HG03139 (cell line): Measurements from ENCODE around the gene TSSK2.
A peak's percentile ranks its signal among the peaks of the same experiment; 100 is the strongest.

Experiments
- ATAC-seq: cut with Tn5 transposase; IDR thresholded peaks from one replicate; pipeline ENCODE4 v1.9.1; 2021; ENCODE audit not compliant: unreplicated experiment

The TSSK2 gene

GRCh38 chr22:19106886-19107729, 24.0 kb upstream of the TSSK2 start:
- ATAC-seq = no peak

GRCh38 chr22:19107730-19108074, 23.4 kb upstream of the TSSK2 start:
- ATAC-seq = no peak

DNA sequence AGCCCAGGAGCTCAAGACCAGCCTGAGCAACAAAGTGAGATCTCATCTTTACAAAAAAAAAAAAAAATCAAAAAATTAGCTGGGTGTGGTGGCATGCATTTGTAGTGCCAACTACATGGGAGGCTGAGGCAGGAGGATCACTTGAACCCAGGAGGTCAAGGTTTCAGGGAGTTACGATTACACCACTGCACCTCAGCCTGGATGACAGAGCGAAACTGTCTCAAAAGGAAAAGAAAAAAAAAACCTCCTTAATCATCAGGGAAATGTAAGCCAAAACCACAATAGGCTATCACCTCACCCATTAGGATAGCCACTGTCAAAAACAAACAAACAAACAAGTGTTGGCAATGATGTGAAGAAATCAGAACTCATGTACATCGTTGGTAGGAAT, 22.3 kb upstream of the TSSK2 start:
- no peak for ATAC-seq

DNA sequence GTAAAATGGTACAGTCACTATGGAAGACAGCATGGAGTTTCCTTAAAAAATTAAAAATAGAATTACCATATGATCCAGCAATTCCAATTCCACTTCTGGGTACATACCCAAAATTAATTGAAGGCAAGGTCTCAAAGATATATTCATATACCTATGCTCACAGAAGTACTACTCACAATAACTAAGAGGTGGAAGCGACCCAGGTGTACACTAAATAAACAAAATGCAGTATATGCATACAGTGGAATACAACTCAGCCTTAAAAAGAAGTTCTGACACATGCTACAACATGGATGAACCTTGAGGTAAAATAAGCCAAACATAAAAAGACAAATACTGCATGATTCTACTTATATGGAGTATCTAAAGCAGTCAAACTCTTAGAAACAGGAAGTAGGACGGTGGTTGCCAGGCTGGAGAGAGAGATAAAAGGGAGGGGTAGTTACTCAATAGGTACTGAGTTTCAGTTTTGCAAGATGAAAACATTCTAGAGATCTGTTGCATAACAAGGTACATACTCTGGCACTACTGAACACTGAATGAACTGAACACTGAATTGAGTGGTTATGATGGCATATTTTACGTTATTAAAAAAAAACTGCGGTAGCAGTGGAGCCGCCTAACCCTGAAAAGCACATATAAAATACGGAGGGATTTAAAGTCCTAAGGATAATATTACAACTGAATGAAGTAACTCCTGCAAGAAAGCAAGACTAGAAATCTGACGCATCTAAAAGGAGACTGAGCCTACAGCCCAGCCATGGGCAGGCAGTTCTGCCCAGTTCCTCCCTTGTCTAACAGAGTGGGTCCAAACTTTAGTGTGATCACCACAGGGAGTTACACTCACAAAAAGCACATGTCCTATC, 21.7 kb upstream of the TSSK2 start:
- ATAC-seq = peak; percentile 84

DNA sequence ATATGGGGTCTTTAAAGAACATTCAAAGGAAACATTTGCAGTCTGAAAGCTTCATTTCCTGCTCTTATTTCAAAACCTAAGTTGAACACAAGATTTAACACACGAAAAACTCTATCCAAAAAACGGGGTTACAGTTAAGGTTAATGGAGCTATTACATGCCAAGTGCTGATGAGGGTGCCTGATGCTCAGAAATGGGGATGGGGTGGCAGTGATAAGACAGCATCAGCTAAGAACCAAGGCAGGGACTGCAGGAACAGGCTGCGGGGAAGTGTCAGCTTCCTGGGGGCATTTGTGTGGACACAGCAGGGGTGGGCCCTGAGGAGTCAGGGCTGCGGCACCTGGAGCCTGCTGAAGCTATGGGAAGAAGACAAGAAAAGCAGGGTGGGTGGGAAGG, 21.0 kb upstream of the TSSK2 start:
- no peak for ATAC-seq

DNA sequence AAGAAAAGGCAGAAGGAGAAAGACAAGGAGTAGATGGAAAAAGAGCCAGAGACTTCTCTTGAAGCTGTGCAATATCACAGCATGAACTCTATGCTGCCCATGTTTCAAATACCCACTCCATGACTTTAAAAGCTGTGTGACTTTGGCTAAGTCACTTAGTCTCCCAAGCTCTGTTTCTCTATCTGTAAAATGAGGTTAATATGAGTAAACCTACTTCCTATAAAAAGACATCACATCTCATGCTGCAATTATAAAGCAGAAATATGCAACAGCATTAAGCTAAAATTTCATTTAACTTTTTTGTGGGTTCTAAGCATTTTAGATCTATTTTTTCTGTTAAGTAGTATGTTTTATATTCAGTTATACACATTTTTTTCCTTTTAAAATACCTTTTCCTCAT, 20.5 kb upstream of the TSSK2 start:
- no peak for ATAC-seq

DNA sequence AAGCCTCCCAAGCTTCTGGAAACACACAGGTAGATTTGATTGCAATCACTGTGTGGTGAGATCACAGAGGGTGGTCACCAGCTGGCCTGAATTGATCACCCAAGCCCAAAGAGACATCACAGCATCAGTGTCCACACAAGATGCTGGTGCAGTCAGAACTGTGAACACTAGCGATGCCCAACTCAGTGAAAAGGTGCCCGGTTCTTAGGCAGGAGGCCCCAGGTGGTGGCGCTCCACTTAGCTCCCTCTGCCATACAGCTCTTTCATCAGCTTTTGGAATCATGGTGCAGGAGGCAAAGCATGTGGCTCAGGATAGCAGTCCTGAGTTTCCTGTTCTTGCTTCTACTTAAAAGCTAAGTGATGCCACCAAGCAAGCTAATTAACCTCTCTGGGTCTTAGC, 20.0 kb upstream of the TSSK2 start:
- ATAC-seq = no peak

DNA sequence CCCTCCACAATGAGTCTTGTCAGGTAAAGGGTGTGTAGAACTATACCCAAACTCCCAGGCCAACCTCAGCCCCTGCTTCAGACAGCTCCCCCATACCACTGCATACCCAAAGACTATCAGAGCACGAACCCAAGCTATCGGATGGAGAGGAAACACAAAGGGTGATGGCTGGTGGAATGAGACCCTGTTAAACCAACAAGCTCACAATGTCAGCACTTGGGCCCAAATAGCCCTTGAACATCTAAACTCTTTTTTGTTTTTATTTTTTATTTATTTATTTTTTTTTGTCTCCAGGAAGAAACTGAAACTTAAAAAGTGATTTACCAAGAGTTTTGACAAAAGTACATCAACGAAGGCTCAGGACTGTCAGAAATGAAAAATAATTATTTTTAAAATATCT, 19.5 kb upstream of the TSSK2 start:
- no peak for ATAC-seq

GRCh38 chr22:19113429-19113828, 17.7 kb upstream of the TSSK2 start:
- no peak for ATAC-seq

- no peak for ATAC-seq
Measured at GRCh38 chr22:19114984-19115552, 16.0 kb upstream of the TSSK2 start.

- ATAC-seq = no peak
Measured at GRCh38 chr22:19115628-19116027, 15.5 kb upstream of the TSSK2 start.

DNA sequence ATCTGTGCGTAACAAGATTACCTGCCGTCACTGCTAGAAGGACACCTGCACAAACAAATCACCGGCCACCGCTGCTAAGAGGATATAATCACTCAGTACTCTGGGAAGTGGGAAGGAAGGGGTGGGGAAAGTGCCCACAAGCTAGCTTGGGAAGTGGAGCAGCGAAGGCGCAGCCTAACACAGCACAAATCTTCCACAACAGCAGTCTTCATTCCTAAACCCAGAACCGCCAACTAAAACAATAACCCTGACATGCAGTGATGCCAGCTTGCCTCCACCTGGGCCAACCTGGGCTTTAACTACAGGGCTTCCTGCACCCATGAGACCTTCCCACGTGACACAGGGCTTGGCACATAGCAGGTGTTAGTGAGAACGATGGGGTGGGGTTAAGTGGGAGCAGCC, 14.0 kb upstream of the TSSK2 start:
- ATAC-seq = no peak

DNA sequence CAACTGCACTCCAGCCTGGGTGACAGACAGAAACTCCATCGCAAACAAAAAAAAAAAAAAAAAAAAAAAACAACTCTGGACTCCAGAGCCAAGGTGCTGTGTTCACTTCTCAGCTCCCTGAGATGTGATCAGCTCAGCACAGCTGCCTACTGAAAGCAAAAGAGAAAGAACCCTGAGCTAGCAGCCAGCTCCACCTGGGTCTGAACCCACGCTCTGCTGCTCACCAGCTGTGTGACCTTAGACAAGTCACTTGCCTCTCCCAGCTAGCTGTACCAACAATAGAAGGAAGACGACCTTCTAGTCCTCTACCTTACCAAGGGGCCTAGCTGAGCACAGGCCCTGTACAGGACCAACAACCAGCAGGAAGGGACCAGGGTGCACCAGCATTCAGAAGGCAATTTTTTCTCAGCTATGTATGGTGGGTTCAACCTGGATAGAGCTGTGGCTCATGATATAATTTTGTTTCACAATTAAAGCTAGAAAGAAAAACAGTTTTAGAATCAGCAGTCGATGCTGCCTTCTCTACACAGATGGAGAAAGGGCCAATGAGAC, 12.7 kb upstream of the TSSK2 start:
- no peak for ATAC-seq

- no peak for ATAC-seq
Measured at GRCh38 chr22:19119949-19120348, 11.2 kb upstream of the TSSK2 start.

GRCh38 chr22:19120829-19121630, 10.1 kb upstream of the TSSK2 start:
- no peak for ATAC-seq

GRCh38 chr22:19121631-19122142, 9.4 kb upstream of the TSSK2 start:
- no peak for ATAC-seq

DNA sequence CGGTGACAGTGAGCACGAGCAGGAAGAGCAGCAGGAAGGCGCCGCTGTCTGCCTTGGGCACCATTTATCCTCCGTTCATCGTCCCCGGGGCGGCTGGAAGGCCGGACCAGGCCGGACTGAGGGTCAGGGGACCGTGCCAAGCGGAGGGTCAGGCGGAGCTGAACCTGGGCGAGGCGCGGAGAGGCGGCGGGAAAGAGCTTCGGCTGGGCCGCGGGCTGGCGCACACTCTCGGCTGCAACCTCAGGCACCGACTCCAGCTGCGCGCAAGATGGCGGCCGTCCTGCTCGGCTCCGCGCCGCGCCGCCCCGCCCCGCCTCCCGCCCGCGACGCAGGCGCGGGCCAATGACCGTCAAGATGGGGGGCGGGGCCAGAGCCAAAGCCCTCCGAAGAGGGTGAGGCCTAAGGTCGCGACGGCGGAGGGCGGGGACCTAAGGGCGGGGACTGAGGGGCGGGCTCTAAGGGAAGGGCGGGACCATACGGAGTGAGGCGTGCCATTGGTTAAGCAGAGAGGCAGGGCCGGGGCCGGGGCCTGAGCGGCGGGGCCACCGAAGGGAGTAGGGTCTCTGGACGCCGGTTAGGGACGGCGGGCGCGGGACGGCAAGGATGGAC, 8.9 kb upstream of the TSSK2 start, which contains the start of gene DGCR2:
Gene DGCR2, minus strand, starts transcription at position 270 of the 609 bp plus-strand sequence. Its CDS starts 206 bp downstream, at position 64.
- peak; percentile 79 for ATAC-seq

- no peak for ATAC-seq
Measured at GRCh38 chr22:19122752-19123492, 8.2 kb upstream of the TSSK2 start.

DNA sequence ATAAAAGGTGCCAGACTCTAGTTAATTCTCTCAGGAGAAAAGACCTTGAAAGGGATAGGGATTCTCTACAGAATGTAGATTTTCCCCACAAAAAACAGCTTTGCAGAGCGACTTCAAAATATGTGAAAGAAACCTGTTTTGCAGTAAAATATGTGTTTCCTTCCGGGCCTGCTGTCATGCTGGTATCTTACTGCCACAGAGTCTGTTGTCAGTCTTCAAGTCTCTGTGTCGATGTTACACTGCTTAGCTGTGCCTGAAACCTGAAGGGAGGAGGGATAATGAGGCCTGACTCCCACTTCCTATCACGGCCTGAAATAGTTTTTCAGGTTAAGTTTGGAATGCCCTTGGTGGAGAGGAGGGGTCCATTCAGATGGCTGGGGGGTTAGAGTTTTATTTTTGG, 7.2 kb upstream of the TSSK2 start:
- ATAC-seq = no peak
